ENCODE results near the gene NDUFS8.

GRCh38 chr11:68006606-68007166 lies 23.8 kb upstream of the NDUFS8 start:
- TF ChIP-seq CTCF (conservative IDR thresholded peaks at IDR 0.05; ENCODE audit: low read length) (no peak), EZH2phosphoT487 (IDR thresholded peaks at IDR 0.05; ENCODE audit: borderline replicate concordance) (no peak)
